ENCODE data around the gene TRAT1. TPM values are rescaled to one million over a fixed set of nuclear protein-coding genes. Genes with fewer than 3 reads are reported as not detected.

The TRAT1 gene
- total and polyA plus RNA-seq, 2 donors (not counting 3 experiments of a cell fraction or from before 2014, with no cell fraction given): not detected

- FAIRE-seq: no peak
- BruUV-seq (replicated peaks): no TSS peak
- CTCF ChIA-PET: no interaction called here
These were observed 23.2 kb downstream of the TRAT1 start for GRCh38 chr3:108845709-108846293.

More at GRCh38 chr3:108845709-108846293, 23.2 kb downstream of the TRAT1 start:
- Histone ChIP-seq H3K36me3 (ENCODE audit: control insufficient read depth in 2 of 2, extremely low read depth in 1 of 2, insufficient read depth in 2 of 2, low read length in 2 of 2) (no peaks in the 10 kb centered on the region), H3K9me1 (replicated peaks; ENCODE audit: control insufficient read depth, extremely low read depth, insufficient read depth, low read length) (no peaks in the 10 kb centered on the region), H3K27me3 (ENCODE audit: control insufficient read depth in 2 of 2, insufficient read depth in 2 of 2, low read length in 2 of 2) (no peaks in the 10 kb centered on the region), H4K20me1 (replicated peaks; ENCODE audit: control insufficient read depth, extremely low read depth, insufficient read depth, low read length) (no peaks in the 10 kb centered on the region), H2AFZ (ENCODE audit: low read depth, low read length) (no peak overlapping the region), H3K9ac (replicated peaks; ENCODE audit: extremely low read depth, insufficient read depth, low read length) (no peak overlapping the region), H3K4me3 (replicated peaks in 1 of 3; ENCODE audit: insufficient read depth in 1 of 3, low read depth in 1 of 3, low read length in 3 of 3) (no peak overlapping the region), H3K4me2 (ENCODE audit: insufficient read depth, low read length) (no peak overlapping the region), H3K9me3 (replicated peaks; ENCODE audit: control insufficient read depth, insufficient read depth, low read length) (no peaks in the 10 kb centered on the region), H3K27ac (ENCODE audit: insufficient read depth, low read depth, low read length) (no peak overlapping the region), H3K79me2 (ENCODE audit: control insufficient read depth, insufficient read depth, low read length) (no peaks in the 10 kb centered on the region), H3K4me1 (ENCODE audit: control insufficient read depth, extremely low read depth, insufficient read depth, low read length) (no peaks in the 10 kb centered on the region)
- intact Hi-C loops (cut with micrococcal nuclease) (no loop called here), dilution Hi-C loops (cut with MboI; ENCODE audit: extremely low pct_ligation_motif_present, low sequenced_read_pairs) (no loop called here)
- DNase-seq (ENCODE audit: low read depth, low spot score): no peak
- no peak for TF ChIP-seq CTCF (IDR thresholded peaks at IDR 0.05; ENCODE audit: extremely low read depth in 1 of 2, insufficient read depth in 1 of 2, low read depth in 1 of 2, low read length in 2 of 2)
- no peak for TF ChIP-seq EZH2 (IDR thresholded peaks at IDR 0.05; ENCODE audit: borderline replicate concordance, low read depth, low read length, severe bottlenecking)
- no peak for TF ChIP-seq MAX (IDR thresholded peaks at IDR 0.05; ENCODE audit: insufficient read depth, insufficient read length)
- POLR2A ChIA-PET: no interaction called here

Measured in endothelial cell of umbilical vein (primary cell).